Activated CD8-positive, alpha-beta memory T cell treated with anti-CD3 and anti-CD28 coated beads for 24 hours (primary cell): Measurements from ENCODE around the gene MRPL30.
"Not testable (repeated sequence)": the region's sequence is repeated elsewhere in the genome, so short reads cannot be mapped to it uniquely, and the experiment has no call there.

ENCODE experiments used
- DNase-seq: peaks from one replicate; pipeline ENCODE4 v3.0.0-alpha.2; 2020

MRPL30 gene

DNA sequence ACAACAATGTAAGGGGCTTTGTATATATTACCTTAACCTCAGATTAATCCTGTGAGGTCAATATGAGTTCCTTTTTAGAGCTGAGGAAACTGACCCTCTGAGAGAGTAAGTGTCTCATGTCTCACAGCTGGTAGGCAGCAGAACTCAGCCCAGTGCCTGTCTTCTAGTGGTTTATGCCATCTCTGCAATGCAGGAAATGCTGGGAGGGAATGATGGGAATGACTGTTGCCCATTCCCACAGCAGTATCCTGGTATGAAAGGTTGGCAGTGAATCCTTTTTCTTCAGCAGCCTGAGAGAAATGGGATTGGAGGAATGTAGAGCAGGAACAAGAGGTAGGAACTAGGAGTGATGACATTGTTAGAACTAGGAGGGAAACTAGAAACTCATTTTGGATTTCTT, 6.0 kb downstream of the MRPL30 start:
- DNase-seq, result no peak

DNA sequence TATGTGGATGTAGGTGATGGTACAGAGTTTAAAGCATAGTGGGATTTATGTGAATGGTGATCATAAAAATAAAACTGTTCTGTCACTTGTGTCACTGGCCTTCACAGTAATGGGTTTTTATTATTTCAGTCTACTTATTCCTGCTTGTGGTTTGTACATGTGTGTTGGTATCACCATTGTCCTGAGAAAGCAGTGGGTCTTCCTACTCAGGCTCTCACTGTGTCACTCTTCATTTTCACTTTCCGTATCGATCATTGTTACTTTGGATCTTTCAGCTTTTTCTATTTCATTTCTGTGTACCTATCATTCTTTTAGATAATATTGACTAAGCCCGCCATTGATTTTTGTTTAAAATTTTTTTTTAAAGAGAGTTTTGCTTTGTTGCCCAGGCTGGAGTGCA, 7.4 kb downstream of the MRPL30 start:
- no peak for DNase-seq

DNA sequence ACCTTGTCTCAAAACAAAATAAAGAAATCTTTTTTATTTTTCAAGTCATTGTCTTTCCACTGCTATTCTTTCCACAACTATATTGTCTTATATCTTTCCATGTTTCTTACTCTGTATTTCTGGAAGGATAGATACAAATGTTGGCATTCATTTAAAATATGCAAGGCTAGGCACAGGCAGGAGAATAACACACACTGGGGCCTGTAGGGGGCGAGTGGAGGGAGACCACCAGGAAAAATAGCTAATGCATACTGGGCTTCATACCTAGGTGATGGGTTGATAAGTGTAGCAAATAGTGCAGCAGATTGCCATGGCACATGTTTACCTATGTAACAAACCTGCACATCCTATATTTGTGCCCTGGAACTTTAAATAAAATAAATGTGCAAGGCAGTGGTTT, 9.6 kb downstream of the MRPL30 start:
- no peak for DNase-seq

DNA sequence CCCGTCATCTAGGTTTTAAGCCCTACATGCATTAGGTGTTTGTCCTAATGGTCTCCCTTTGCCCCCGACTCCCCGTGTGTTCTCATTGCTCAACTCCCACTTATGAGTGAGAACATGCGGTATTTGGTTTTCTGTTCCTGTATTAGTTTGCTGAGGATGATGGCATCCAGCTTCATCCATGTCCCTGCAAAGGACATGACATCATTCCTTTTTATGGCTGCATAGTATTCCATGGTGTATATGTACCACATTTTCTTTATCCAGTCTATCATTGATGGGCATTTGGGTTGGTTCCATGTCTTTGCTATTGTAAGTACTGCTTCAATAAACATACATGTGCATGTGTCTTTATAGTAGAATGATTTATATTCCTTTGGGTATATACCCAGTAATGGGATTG, 11.4 kb downstream of the MRPL30 start:
- not testable (repeated sequence) for DNase-seq

DNA sequence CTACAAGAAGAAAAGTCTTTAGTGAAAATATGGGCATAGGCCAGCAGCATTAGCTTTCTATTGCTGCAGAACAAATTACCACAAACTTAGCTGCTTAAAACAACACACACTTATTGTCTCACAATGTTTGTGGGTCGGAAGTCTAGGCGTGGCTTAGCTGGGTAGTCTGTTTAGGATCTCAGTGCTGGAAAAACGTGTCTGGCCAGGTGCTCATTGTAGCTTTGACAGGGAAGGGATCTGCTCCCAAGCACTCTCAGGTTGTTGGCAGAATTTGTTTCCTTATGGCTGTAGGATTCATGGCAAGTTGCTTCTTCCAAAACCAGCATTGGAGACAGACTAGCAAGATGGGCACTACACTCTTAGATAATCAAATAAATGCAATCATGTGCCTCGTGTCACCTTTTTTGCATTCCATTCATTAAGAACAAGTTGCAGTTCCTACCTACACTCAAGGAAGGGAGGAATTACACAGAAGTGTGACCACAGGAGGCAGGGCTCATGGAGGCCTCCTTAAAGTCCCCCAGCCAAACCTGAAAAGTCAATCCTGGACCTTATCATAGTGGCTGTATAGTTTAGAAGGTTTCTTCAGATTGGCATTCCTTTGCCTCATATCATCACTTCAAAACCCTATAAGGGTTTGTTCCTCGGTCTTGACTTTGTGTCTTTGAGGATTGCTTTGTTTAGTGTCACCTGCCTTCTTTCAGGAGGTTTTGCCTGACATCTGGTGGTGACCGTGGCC, 17.3 kb downstream of the MRPL30 start:
- DNase-seq, result no peak

DNA sequence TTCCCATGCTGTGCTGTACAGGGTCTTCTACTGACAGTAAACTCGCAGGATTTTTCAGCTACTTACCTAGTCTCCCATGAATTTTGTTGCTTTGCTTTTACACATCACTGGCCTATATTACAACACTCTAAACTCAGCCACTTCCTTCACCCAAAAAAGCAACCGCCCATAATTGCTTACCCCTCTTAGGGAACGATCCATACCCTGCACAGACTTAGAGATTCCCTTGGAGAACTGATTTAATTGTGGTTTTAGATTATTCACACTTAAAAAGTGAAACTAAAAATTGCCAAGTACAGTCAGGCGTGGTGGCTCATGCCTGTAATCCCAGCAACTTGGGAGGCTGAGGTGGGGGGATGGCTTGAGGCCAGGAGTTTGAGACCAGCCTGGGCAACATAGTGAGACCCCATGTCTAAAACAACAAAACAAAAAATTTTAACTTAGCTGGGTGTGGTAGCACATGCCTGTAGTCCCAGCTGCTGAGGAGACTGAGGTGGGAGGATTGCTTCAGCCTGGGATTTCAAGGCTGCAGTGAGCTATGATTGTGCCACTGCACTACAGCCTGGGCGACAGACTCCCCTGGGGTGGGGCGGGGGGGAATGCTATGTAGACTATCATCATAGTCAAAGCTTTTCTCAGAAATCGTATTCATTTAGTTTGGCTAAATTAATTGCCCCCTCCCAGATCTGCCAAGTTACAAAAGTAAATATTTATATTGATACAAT, 19.3 kb downstream of the MRPL30 start:
- no peak for DNase-seq

DNA sequence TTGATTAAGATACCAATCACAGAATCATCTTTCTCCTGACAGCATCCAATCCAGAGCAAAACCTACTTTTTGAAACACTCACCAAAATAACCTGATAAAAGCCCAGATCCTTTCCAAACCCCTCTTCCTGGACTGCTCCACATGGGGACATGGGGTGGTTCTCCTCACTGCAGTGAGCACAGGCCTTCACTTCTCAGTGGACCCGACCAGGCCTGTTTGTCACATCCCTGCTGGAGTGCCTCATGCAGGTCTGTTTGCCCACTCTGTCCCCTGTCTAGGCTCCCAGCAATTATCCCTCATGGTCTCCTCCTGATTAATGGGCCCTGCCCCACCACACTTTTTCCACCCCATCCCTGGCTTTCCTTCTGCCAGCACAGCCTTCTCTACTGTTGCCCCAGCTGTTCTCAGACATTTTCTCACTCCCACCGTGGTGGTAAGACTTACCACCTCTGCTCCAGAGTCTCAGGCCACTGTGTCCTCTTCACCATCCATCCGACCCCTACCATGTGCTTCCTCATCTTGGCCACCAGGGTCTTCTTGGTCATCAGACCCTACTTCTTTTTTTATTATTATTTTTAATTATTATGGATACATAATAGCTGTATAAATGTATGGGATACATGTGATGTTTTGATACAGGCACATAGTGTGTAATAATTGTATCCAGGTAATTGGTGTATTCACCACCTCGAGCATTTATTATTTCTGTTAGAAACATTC, 21.1 kb downstream of the MRPL30 start:
- DNase-seq, result no peak

DNA sequence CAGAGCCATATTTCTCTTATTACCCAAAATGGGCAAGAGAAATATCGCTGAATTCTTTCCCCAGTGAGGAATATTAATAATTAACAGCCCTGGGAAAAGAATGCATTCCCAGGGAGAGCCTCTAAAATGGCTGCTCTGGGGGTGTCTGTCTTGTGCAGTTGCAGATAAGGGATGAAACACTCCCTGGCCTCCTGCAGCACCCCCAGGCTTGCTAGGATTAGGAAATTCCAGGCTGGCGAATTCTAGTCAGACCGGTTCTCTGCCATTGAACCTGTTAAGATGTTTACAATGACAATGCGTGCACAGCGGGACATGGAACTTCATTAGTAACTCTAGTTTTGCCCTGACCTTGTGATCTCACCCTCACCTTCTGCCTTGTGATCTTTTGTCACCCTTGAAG, 24.5 kb downstream of the MRPL30 start:
- DNase-seq, result no peak

DNA sequence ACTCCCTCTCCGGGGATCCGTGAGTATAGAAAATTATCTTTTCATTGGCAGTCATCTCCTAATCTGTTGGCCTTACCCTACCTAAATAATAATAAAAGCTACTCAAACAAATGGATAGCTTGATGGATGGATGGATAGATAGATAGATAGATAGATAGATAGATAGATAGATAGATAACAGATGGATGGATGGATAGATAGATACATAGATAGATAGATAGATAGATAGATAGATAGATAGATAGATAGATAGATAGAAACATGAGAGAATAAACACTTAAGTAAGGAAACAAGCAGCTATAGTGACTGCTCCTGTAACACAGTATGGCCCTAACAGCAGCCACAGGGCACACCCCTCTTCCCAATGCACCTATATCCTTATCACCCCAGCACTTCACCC, 35.1 kb downstream of the MRPL30 start:
- DNase-seq, result no peak

DNA sequence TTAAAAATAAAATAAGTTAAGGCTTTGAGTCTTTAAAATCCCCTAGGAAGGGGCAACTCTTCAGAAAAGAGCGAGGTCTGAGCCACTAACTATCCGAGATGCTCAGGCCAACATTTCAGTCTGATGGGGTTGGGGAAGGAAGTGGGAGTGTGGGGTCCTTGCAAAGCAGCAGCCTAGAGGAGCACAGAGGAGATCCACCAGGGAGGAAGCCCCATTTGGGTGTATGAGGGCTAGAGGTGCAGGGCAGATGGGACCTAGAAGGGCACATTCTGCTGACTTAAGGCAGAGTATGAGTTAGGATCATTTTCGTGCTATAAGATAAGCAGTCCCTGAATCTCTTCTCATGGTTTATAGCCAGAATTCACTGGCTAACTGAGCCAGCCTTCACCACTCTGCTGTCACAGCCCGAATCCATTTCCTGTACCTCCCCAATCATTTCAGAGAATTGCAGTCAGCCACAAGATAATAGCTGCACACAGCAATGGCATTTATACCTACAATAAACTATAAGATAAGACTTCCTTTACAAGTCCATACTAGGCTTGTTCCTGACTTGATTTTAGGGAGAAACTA, 37.0 kb downstream of the MRPL30 start:
- no peak for DNase-seq

DNA sequence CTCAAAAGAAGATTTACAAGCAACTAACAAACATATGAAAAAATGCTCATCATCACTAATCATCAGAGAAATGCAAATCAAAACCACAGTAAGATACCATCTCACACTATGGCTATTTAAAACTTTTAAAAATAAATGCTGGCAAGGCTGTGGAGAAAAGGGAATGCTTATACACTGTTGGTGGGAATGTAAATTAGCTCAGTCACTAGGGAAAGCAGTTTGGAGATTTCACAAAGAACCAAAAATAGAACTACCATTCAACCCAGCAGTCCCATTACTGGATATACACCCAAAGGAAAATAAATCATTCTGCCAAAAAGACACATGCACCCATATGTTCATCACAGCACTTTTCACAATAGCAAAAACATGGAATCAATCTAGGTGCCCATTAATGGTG, 52.2 kb downstream of the MRPL30 start:
- not testable (repeated sequence) for DNase-seq

DNA sequence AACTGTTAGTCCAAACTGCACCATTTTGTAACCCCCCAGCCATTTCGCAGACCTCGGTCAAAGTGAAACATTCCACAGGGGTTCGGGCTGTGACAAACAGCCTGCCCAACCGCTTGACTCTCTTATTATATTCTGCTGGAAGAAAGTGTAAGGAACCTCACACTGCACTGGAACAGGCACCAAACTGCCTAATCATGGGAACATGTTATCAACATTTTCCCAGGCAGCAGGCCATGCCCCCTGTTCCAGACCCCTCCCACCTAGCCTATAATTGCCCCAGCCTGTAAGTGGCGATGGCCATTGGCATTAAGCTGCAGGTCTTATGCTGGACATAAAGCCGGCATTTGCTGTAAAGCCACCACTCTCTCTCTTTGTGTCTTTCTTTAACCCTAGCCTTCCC, 57.6 kb downstream of the MRPL30 start:
- no peak for DNase-seq

DNA sequence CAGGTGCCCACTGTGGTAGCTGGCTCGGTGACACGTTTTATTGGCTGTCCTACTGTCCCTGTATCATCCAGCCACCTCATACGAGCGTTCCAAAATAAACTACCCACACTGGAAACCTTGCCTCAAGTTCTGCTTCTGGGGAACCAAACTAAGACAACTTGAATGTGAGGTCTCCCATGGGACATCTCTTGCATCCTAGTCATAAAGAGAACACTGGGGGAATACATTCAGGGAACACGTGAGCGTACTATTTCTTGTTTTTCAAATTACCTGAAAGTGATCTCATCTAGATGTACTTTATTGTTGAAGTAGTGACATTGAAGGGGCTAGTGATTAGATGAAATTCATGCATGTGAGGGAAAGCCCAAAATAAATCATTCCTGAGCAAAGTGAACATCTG, 59.4 kb downstream of the MRPL30 start:
- DNase-seq, result no peak

DNA sequence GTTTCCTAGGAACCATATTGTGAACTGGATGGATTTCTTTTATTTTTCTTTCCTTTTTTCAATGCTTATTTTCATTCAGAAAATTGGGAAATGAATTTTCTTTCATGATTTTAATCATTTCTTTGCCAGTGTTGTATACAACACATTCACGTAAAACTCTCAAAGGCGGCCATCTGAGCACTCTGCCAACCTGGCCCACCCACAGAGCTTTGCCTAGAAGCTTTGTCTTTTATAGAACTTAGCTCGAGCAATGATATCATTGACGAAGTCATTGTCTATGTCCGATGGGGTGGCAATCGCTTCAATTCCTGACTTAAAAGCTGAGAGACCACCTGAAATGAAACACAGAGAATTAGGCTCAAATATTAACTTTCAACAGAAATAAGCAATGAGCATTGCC, 61.2 kb downstream of the MRPL30 start:
- DNase-seq, result no peak
